Brain microvascular endothelial cell (primary cell): ENCODE results near the gene CELF6.
"Not testable (repeated sequence)": the region's sequence is repeated elsewhere in the genome, so short reads cannot be mapped to it uniquely, and the experiment has no call there.

ENCODE experiments used
- DNase-seq: peaks from one replicate; pipeline ENCODE4 v3.0.0-alpha.2; 2020
- H3K27ac ChIP-seq: fragments of 250-450 bp; sonication (Bioruptor Pico); 2 replicates; pipeline ENCODE4 v1.5.1; 2020; ENCODE audit warnings: mild to moderate bottlenecking, moderate library complexity
- H3K27me3 ChIP-seq: fragments of 250-450 bp; sonication (Bioruptor Pico); replicated peaks from 2 replicates; pipeline ENCODE4 v1.5.1; 2020; ENCODE audit warnings: mild to moderate bottlenecking
- H3K36me3 ChIP-seq: fragments of 250-450 bp; sonication (Bioruptor Pico); replicated peaks from 2 replicates; pipeline ENCODE4 v1.5.1; 2020; ENCODE audit warnings: mild to moderate bottlenecking
- H3K4me3 ChIP-seq: 2 replicates; pipeline ENCODE4 v1.5.1; 2011; ENCODE audit warnings: low read depth, mild to moderate bottlenecking, control low read depth, low read length, moderate library complexity
- CTCF ChIP-seq: IDR thresholded peaks from 2 replicates; pipeline ENCODE4 v1.5.1; 2011; ENCODE audit warnings: low read depth, mild to moderate bottlenecking, moderate library complexity, low read length, control low read depth, inconsistent platforms; ENCODE audit errors: missing control alignments
- in situ Hi-C: cut with HindIII; loops from 2 replicates; pipeline ENCODE4 v1.10.0; 2017; ENCODE audit warnings: low sequenced_read_pairs, low pct_ligation_motif_present

Gene CELF6

GRCh38 chr15:72280751-72281150 is 39.2 kb downstream of the CELF6 start:
- in situ Hi-C loops, result no loop called here
- Histone ChIP-seq H3K36me3 (no peaks in the 10 kb centered on the region), H3K4me3 (no peak overlapping the region), H3K27ac (no peak overlapping the region), H3K27me3 (no peaks in the 10 kb centered on the region)
- no peak for TF ChIP-seq CTCF
- DNase-seq, result no peak

DNA sequence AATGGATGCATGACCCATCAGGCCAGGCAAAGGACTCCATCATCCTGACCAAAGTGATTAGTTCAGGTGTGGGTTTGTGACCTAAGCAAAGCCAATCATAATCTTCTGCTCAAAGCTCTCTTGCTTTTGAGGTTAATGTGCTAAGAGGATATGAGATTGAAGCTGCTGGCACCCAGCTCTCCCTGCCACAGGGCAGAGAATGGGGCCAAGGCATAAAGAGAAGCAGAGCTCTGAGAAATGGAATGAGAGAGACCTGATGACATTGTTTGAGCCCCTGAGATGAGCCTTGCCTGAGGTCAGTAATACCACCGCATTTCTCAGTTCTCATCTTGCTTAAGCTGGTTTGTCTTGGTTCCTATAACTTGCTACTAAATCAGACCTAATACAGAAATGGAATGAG is 41.2 kb downstream of the CELF6 start:
- no peak overlapping the region for H3K4me3 ChIP-seq
- no peak for TF ChIP-seq CTCF
- in situ Hi-C loops, result no loop called here
- no peak overlapping the region for H3K27ac ChIP-seq
- H3K36me3 ChIP-seq, result no peaks in the 10 kb centered on the region
- DNase-seq, result no peak
- H3K27me3 ChIP-seq, result no peaks in the 10 kb centered on the region

DNA sequence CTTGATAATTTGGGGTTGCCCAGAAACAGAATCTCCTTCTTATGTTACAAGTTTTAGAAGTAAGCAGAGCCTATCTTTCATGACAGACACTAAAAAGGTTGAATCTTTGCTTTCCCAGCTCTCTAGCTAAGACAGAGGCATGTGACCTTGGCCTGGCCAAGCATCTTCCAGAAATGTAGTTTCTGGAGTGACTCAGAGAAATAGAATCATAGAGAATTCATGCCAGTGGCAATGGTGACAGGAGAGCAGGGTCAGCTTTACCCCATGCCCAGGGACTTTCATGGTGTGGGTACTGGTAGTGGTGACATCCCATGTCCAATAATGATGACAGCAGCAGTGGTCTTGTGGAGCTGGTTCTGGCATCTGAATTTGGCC is 43.6 kb downstream of the CELF6 start:
- H3K27ac ChIP-seq, result no peak overlapping the region

GRCh38 chr15:72275635-72276325 is 44.2 kb downstream of the CELF6 start:
- DNase-seq, H3K4me3 ChIP-seq, H3K27ac ChIP-seq, H3K36me3 ChIP-seq, in situ Hi-C loops, H3K27me3 ChIP-seq: not testable (repeated sequence)

More for the DNA sequence above, 43.6 kb downstream of the CELF6 start:
- TF ChIP-seq CTCF, result no peak
- H3K27me3 ChIP-seq, result no peaks in the 10 kb centered on the region
- DNase-seq, result no peak
- in situ Hi-C loops, result no loop called here
- H3K4me3 ChIP-seq, result no peak overlapping the region
- no peaks in the 10 kb centered on the region for H3K36me3 ChIP-seq

GRCh38 chr15:72272997-72273352 is 47.0 kb downstream of the CELF6 start:
- peaks cover 4% of the 10 kb centered on the region for H3K36me3 ChIP-seq
- H3K27me3 ChIP-seq, result no peaks in the 10 kb centered on the region
- no peak for TF ChIP-seq CTCF
- peak overlapping the region; percentile 88 for H3K4me3 ChIP-seq
- no peak overlapping the region for H3K27ac ChIP-seq
- no peak for DNase-seq
- in situ Hi-C loops, result no loop called here

GRCh38 chr15:72272213-72272996 is 47.6 kb downstream of the CELF6 start, which contains the start of gene PARP6:
Gene PARP6, minus strand, starts transcription at chr15:72272554. Its CDS starts 5,077 bp downstream, at chr15:72267477.
- peak; percentile 97 for DNase-seq
- peak; percentile 77 for TF ChIP-seq CTCF
- in situ Hi-C loops, result no loop called here
- H3K27me3 ChIP-seq, result no peaks in the 10 kb centered on the region
- peak within 1 kb of the TSS; percentile 55 for H3K27ac ChIP-seq
- H3K4me3 ChIP-seq, result peak within 1 kb of the TSS; percentile 88
- peaks cover 4% of the 10 kb centered on the region for H3K36me3 ChIP-seq
